IPS-18a (cell line): ENCODE results near the gene TMEM94.

Source experiments
- H3K27ac ChIP-seq: one replicate; pipeline ENCODE4 v1.5.1; 2013; ENCODE audit warnings: low read length
- H3K27me3 ChIP-seq: one replicate; pipeline ENCODE4 v1.6.1; 2013; ENCODE audit warnings: mild to moderate bottlenecking, low read length; ENCODE audit not compliant: control insufficient read depth, insufficient read depth
- H3K36me3 ChIP-seq: one replicate; pipeline ENCODE4 v1.6.1; 2013; ENCODE audit warnings: low read depth, low read length; ENCODE audit not compliant: control insufficient read depth
- H3K4me1 ChIP-seq: one replicate; pipeline ENCODE4 v1.6.1; 2013; ENCODE audit warnings: low read depth, low read length; ENCODE audit not compliant: control insufficient read depth
- H3K4me3 ChIP-seq: one replicate; pipeline ENCODE4 v1.5.1; 2013; ENCODE audit warnings: low read length
- H3K9ac ChIP-seq: one replicate; pipeline ENCODE4 v1.6.1; 2013; ENCODE audit warnings: mild to moderate bottlenecking, low read length, moderate library complexity
- H3K9me3 ChIP-seq: one replicate; pipeline ENCODE4 v1.6.1; 2013; ENCODE audit warnings: low read depth, low read length; ENCODE audit not compliant: control insufficient read depth

Gene TMEM94

DNA sequence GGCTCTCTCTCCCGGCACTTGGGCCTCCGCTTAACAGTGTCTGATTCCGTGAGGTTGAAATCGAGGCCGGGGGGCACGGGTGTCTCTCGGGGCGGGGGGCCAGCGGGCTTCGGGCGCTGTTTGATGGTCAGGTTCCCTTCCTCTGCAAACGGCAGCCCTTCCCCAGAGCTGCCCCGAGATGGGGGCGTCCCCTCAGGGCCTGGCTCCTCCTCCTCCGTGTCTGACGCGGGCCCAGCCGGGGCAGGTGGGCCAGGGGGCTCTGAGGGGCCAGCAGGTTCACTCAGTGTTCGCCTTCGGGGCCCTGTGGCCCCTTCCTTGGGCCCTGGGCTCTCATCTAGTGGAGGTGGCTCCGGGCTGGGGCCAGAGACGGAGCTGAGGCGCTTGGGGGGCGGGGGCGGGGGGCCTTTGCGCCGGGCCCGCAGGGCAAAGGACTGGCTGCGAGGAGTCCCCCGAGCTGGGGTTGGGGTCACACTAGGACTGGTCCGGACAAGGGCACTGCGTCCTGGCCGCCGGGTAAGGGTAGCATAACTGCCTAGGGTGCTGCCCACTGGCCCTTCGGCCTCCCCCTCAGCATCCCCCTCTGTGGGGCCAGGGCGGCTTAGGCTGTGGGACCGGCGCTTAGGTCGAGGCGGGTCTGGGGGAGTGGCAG is 45.8 kb downstream of the TMEM94 start:
- Histone ChIP-seq H3K4me3 (no peak overlapping the region), H3K36me3 (peaks cover 13% of the 10 kb centered on the region), H3K9ac (no peak overlapping the region), H3K9me3 (no peaks in the 10 kb centered on the region), H3K27ac (no peak overlapping the region), H3K27me3 (no peaks in the 10 kb centered on the region), H3K4me1 (no peaks in the 10 kb centered on the region)

DNA sequence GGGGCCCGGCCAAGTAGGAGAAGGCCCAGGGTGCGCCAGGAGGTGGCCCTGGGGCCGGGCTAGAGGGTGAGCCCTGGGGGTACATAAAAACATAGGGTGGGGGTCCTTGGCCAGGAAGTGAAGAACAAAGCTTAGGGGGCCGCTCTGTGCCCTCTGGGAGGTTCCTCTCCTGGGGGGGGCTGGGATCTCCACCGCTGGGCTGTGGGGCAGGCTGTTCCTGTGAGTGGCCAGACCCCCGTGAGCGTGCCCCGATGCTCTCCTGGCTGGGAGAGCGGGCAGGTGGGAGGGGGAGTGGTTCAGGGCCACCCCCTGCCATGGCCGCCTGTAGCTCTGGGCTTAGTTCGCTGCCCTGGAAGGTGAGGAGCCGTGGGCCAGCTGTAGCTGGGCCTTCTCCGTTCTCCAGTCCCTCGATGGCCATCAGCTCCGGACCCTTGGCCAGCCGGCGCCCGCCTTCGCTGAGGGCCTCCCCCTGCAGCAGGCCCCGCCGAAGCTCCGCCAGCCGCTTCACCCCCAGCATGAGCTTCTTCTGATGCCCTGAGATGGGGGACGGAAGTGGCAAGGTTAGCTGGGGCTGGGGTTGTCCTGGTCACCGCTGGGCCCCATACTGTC is 46.4 kb downstream of the TMEM94 start:
- no peaks in the 10 kb centered on the region for H3K9me3 ChIP-seq
- H3K9ac ChIP-seq: no peak overlapping the region
- peaks cover 13% of the 10 kb centered on the region for H3K36me3 ChIP-seq
- no peak overlapping the region for H3K27ac ChIP-seq
- no peaks in the 10 kb centered on the region for H3K4me1 ChIP-seq
- H3K4me3 ChIP-seq: no peak overlapping the region
- no peaks in the 10 kb centered on the region for H3K27me3 ChIP-seq

DNA sequence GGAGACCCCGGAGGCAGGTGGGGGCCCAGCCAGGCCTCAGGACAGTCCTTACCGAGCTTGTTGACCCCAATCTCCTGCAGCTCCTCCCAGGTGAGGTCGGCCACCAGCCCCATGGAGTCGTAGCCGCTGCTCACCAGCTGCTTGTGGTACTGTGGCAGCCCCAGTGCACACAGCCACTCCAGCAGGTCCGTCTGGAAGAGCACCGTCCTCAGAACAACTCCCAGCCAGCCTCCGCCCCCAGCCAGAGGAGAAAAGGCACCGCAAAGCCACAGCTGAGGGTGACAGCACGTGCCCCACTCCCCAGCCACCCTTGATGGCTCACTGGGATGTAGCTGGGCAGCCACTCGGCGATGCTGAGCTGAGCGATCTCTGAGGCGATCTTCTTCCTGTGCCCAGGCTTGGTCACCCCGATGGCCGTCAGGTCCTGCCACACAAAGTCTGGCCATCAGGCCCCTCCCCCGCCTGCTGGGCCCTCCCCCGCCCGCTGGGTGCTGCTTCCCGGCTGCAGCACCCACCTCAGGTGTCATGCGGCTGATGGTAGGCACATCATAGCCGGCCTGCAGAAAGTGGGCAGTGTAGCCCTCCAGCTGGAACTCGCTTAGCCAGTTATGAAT is 47.0 kb downstream of the TMEM94 start:
- no peaks in the 10 kb centered on the region for H3K4me1 ChIP-seq
- no peak overlapping the region for H3K9ac ChIP-seq
- H3K27me3 ChIP-seq: no peaks in the 10 kb centered on the region
- H3K4me3 ChIP-seq: no peak overlapping the region
- H3K9me3 ChIP-seq: no peaks in the 10 kb centered on the region
- H3K36me3 ChIP-seq: peaks cover 13% of the 10 kb centered on the region
- H3K27ac ChIP-seq: no peak overlapping the region

DNA sequence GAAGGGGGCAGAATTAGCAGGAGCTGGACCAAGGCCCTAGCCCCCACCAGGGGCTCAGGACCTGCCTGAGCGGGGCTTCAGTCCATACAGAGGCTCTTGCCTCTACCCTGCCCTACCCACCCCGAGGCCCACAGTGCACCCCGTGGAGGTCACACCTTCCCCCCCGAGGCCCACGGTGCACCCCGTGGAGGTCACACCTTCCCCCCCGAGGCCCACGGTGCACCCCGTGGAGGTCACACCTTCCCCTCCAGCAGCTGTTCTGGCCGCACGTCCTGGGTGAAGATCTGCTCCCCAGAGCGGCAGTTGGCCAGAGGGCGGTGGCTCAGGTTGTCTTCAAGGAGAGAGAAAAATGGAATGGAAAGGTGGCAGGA is 47.5 kb downstream of the TMEM94 start:
- no peak overlapping the region for H3K27ac ChIP-seq
- no peak overlapping the region for H3K4me3 ChIP-seq
- H3K36me3 ChIP-seq: peaks cover 17% of the 10 kb centered on the region
- H3K27me3 ChIP-seq: no peaks in the 10 kb centered on the region
- H3K9ac ChIP-seq: no peak overlapping the region
- no peaks in the 10 kb centered on the region for H3K9me3 ChIP-seq
- H3K4me1 ChIP-seq: no peaks in the 10 kb centered on the region

DNA sequence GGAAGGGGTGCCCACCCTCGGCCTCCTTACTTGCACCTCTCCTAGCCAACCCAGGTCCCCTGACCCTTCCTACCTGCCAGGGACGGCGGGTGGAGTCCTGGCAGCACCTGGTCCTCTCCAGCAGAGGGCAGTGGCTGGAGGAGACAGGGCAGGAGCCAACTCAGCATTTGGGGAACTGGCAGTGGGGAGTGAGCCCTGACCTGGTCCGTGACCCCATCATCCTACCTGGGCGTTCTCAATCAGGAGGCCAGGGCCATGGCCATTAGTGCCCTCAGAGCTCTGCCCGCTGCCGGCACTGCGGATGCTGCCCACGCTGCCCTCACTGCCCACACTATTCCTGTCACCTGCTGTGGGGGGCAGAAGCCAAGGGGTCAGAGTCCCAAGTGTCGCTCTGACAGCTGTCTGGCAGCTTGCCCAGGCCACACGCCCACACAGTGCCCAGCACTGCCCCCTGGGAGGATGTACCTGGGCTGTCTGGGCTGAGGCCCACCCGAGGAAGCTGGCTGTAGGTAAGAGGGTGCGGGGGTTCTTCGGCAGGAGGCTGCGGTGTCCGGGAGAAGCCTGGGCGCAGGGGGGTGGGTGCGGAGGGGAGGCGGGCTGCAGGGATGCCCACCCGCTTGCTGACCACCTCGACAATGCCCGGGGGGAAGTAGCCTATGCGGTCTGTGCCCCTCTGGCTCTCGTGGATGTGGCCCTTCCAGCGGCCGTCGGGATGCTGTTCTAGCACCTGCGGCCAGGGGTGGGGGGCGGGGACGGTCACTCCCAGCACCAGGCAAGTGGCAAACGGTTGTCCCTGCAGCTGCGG is 48.1 kb downstream of the TMEM94 start:
- H3K9me3 ChIP-seq: no peaks in the 10 kb centered on the region
- H3K9ac ChIP-seq: no peak overlapping the region
- no peaks in the 10 kb centered on the region for H3K27me3 ChIP-seq
- H3K4me1 ChIP-seq: no peaks in the 10 kb centered on the region
- no peak overlapping the region for H3K4me3 ChIP-seq
- H3K27ac ChIP-seq: no peak overlapping the region
- peaks cover 17% of the 10 kb centered on the region for H3K36me3 ChIP-seq

DNA sequence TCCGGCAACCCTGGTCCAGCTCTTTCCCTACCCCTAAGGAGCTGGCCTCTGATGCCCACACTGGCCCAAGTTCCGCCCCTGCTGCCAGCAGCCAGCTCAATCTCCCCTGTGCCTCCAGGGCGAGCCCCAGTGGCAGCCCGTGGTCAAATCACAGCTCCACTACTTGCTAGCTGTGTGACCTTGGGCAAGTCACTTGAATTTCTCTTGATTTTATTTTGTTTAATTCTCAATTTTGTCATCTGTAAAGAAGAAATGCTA is 48.6 kb downstream of the TMEM94 start:
- Histone ChIP-seq H3K9ac (no peak overlapping the region), H3K9me3 (no peaks in the 10 kb centered on the region), H3K4me1 (no peaks in the 10 kb centered on the region), H3K36me3 (peaks cover 17% of the 10 kb centered on the region), H3K4me3 (no peak overlapping the region), H3K27me3 (no peaks in the 10 kb centered on the region), H3K27ac (no peak overlapping the region)

DNA sequence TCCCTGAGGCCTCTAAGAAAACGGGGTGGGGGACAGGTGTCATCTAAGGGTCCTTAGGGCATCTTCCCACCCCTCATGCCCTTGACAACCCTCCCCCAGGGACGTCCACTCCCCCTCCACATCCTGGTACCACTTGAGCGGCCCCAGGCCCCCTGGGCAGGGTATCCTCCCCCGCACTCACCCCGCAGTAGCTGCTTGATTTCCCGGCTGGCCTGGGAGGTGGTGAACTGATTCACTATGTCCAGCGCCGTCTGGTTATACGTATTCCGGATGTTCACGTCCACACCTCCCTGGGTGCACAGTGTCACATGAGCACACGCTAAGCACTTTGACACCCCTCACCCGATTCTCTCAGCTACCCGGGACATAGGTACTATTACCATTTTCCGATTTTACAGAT is 49.2 kb downstream of the TMEM94 start:
- H3K27ac ChIP-seq: no peak overlapping the region
- H3K36me3 ChIP-seq: peaks cover 14% of the 10 kb centered on the region
- no peaks in the 10 kb centered on the region for H3K9me3 ChIP-seq
- no peak overlapping the region for H3K4me3 ChIP-seq
- no peaks in the 10 kb centered on the region for H3K4me1 ChIP-seq
- no peak overlapping the region for H3K9ac ChIP-seq
- H3K27me3 ChIP-seq: no peaks in the 10 kb centered on the region

DNA sequence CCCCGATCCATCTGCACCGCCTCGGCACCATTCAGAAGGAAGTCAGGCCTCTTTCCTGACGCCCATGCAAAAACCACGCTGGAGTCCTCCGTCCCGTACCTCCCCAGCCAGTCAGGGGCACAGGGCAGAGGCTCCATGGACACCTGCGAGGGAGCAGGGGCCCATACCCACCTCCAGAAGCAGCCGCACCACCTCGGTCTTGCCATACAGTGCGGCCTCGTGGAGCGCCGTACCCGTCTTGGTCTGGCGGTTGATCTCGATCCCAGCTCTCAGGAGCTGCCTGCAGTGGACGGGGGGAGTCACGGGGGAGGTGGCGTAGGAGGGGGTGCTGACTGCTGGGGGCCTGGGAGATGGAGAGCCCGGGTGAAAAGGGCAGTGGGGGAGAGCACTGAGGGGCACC is 49.7 kb downstream of the TMEM94 start:
- Histone ChIP-seq H3K9ac (no peak overlapping the region), H3K27ac (no peak overlapping the region), H3K27me3 (no peaks in the 10 kb centered on the region), H3K4me3 (no peak overlapping the region), H3K36me3 (peaks cover 9% of the 10 kb centered on the region), H3K9me3 (no peaks in the 10 kb centered on the region), H3K4me1 (no peaks in the 10 kb centered on the region)

DNA sequence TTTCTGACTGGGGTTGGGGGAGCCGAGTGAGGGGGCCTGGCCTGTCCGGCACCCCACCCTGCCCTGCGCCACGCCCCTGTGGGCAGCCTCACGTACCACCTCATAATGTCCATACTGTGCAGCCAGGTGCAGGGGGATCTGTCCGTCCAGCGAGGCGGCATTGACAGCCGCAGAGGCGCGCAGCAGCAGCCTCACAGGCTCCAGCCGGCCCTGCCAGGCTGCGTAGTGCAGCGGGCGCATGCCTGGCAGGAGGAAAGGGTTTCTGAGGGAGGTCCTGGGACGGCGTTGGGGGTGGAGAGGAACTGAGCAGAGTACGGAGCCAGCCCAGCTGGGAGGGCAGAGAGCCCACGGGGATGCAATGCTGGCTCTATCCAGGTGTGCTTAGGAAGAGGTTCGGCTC is 50.5 kb downstream of the TMEM94 start:
- Histone ChIP-seq H3K4me1 (no peaks in the 10 kb centered on the region), H3K27me3 (no peaks in the 10 kb centered on the region), H3K27ac (no peak overlapping the region), H3K36me3 (peaks cover 9% of the 10 kb centered on the region), H3K9ac (no peak overlapping the region), H3K9me3 (no peaks in the 10 kb centered on the region), H3K4me3 (no peak overlapping the region)

DNA sequence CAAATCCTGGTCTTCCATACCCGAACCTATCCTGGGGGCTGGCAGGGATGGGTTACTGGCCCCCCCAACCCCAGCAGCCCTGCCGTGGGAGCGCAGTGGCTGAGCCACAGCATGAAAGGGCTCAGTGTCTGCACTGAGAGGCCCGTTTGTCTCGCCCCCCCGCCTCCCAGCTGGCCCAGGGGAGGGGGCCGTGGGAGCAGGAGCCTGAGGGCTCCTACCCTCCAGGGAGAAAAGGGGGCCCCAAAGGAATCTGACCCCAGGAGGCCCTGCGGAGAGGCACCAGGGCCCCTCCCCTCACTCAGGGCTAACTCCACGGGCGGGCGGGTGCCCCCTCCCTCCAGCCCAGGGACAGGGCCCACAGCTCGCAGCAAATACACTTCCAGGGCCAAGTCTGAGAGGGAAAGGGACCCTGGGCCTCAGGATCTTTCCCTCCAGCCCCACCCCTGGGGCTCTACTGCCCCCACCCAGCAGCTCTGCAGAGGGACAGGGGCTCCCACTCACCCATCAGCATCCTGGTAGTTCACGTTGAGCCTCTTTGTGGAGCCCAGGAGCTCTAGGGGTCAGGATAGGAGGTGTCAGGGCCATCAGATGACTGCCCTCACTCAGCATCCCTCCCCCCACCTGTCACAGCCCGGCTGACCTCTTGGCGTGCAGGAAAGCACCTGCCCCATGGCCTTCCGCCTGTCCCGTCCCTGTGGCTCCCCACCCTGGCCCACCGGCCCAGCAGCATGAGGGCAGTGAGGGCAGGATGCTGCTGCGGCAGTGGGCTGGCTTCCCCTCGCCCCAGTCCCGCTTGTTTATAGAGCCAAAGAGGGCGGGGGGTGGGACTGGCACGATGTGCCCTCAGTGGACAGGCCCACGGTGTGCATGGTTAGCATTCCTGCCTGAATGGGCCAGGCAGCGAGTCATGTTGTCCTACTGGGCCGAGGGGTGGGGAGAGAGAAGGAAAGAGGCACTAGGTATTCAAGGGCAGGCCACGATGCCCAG is 51.6 kb downstream of the TMEM94 start:
- H3K27me3 ChIP-seq: no peaks in the 10 kb centered on the region
- H3K36me3 ChIP-seq: peaks cover 9% of the 10 kb centered on the region
- no peak overlapping the region for H3K4me3 ChIP-seq
- no peaks in the 10 kb centered on the region for H3K9me3 ChIP-seq
- H3K9ac ChIP-seq: no peak overlapping the region
- H3K27ac ChIP-seq: no peak overlapping the region
- H3K4me1 ChIP-seq: no peaks in the 10 kb centered on the region

DNA sequence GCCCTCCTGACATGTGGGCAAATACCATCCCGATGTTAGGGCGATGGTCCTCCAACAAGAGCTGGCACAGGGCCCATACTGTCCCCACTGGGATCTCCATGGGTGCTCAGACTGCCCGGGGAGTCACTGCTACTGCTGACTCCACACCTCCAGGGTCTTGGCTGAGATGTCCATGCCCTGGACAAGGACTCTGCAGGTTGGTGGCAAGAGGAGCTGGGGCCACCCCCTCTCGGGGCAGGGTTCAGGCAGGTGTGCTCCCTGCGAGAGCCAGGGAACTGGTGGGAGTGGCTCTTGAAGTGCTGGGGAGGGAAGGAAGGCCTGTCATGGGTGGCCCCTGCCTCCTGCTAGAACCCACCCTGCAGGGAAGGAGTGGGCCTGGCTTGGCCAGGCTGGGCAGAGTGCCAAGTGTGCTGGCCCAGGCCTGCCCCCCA is 52.5 kb downstream of the TMEM94 start:
- no peaks in the 10 kb centered on the region for H3K27me3 ChIP-seq
- H3K36me3 ChIP-seq: peaks cover 9% of the 10 kb centered on the region
- no peak overlapping the region for H3K9ac ChIP-seq
- H3K27ac ChIP-seq: no peak overlapping the region
- no peak overlapping the region for H3K4me3 ChIP-seq
- no peaks in the 10 kb centered on the region for H3K4me1 ChIP-seq
- H3K9me3 ChIP-seq: no peaks in the 10 kb centered on the region
